Thymus (tissue), 11 donors: ENCODE measurements around the gene HOXC9. TPM values are rescaled to one million over a fixed set of nuclear protein-coding genes. Genes with fewer than 3 reads are reported as not detected.

Experiments
- DNase-seq, 9 donors: peaks; one replicate each; pipeline ENCODE4 v3.0.0-alpha.2; 2013; ENCODE audit warnings: low spot score in 9 of 9, low read depth in 6 of 9, missing footprints in 1 of 9
- H3K27ac ChIP-seq, 2 donors: one replicate each; pipeline ENCODE4 v1.5.1; 2013; ENCODE audit warnings: control low read depth in 1 of 2, low read depth in 1 of 2, low read length in 1 of 2, mild to moderate bottlenecking in 1 of 2, moderate library complexity in 1 of 2
- H3K27me3 ChIP-seq, 2 donors: one replicate each; pipeline ENCODE4 v1.5.1; 2013; ENCODE audit warnings: low read length in 1 of 2; ENCODE audit not compliant: control insufficient read depth in 2 of 2, insufficient read depth in 1 of 2
- H3K36me3 ChIP-seq, 2 donors: one replicate each; pipeline ENCODE4 v1.5.1; 2013; ENCODE audit warnings: low read length in 1 of 2, mild to moderate bottlenecking in 1 of 2, moderate library complexity in 1 of 2; ENCODE audit not compliant: control insufficient read depth in 2 of 2, insufficient read depth in 2 of 2
- H3K4me1 ChIP-seq, 2 donors: one replicate each; pipeline ENCODE4 v1.5.1; 2013; ENCODE audit warnings: low read length in 2 of 2; ENCODE audit not compliant: control insufficient read depth in 2 of 2, insufficient read depth in 2 of 2
- H3K4me3 ChIP-seq, 2 donors: one replicate each; pipeline ENCODE4 v1.5.1; 2013; ENCODE audit warnings: low read length in 2 of 2, control low read depth in 1 of 2, mild to moderate bottlenecking in 1 of 2
- H3K9me3 ChIP-seq, 2 donors: one replicate each; pipeline ENCODE4 v1.5.1; 2013; ENCODE audit warnings: low read length in 1 of 2, mild to moderate bottlenecking in 1 of 2; ENCODE audit not compliant: control insufficient read depth in 2 of 2, insufficient read depth in 1 of 2
- WGBS: extraction: QIAGEN DNeasy Blood & Tissue Kit; methylation state at CpG from one replicate; pipeline ENCODE4 v1.1.7; 2013; 5-methylcytosine and 5-hydroxymethylcytosine counted together
- polyA plus RNA-seq: library from polyadenylated mRNA; stranded (reverse); fragments of 200-250 nt; gene quantifications from one replicate; pipeline ENCODE4 v1.2.3, GENCODE V29; 2013
- total RNA-seq: library from RNA; stranded (reverse); fragments of 120-200 nt; gene quantifications from one replicate; pipeline ENCODE4 v1.2.4, GENCODE V29; 2013
- donor health status: healthy.

Gene HOXC9
- total and polyA plus RNA-seq, 2 donors: 0.09 to 0.43 TPM

DNA sequence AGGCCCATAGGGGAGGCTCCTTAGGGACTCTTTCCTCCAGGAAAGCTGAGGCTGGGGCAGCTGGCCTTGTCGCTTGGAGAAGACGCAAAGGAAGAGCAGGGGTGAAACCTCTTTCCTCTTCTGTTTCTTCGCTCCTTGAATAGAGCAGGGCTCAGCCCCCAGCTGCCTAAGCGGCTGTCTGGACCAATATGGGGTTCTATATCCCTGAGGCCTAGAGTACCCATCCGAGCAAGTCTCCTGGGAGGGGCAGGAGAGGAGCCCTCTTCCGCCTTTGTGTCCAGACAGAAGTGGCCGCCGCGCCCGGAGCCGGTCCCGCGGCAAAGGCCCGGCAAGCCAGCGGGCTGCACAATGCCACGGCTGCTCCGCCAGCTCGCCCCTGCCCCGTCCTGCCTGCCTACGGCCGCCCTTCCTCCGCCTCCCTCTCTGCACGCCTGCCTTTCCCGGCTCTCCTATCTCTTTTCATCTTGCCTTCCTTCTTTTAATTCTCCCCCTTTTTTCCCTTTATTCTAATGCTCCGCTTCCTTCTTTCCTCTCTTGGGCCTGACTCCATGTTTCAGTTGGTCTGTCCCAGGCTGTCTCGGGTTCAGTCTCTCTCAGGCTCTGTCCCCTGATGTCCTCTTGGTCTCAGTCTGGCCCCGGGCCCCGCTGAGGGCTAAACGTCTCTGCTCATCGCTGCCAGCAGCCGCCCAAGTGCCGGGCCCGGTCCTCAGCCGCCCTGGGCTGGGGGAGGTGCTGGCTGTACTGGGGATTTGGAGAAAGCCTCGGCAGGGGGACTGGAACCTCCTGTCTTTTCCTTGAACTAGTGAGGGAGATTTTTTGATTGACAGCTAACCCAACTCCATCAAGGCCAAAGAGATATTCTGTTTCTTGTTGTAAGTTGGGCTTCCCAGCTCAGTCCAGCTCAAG, 2.5 kb upstream of the HOXC9 start:
- Histone ChIP-seq H3K27me3 (peaks cover 81 to 100% of the 10 kb centered on the region in 2 donors), H3K36me3 (no peaks in the 10 kb centered on the region), H3K9me3 (peaks cover 0 to 21% of the 10 kb centered on the region in 2 donors), H3K27ac (no peak overlapping the region), H3K4me3 (no peak overlapping the region), H3K4me1 (peaks cover 0 to 12% of the 10 kb centered on the region in 2 donors)
- DNase-seq: no peak
- 8% methylated on average over 35 of the region's 35 CpGs for WGBS

- Histone ChIP-seq H3K27me3 (peaks cover 77 to 100% of the 10 kb centered on the region in 2 donors), H3K4me3 (no peak overlapping the region), H3K9me3 (peaks cover 0 to 20% of the 10 kb centered on the region in 2 donors), H3K36me3 (no peaks in the 10 kb centered on the region), H3K4me1 (peaks cover 0 to 12% of the 10 kb centered on the region in 2 donors), H3K27ac (no peak overlapping the region)
- no peak for DNase-seq
- WGBS: 12% methylated on average over 11 of the region's 11 CpGs
Measured at GRCh38 chr12:53998110-53998899, 1.7 kb upstream of the HOXC9 start.

DNA sequence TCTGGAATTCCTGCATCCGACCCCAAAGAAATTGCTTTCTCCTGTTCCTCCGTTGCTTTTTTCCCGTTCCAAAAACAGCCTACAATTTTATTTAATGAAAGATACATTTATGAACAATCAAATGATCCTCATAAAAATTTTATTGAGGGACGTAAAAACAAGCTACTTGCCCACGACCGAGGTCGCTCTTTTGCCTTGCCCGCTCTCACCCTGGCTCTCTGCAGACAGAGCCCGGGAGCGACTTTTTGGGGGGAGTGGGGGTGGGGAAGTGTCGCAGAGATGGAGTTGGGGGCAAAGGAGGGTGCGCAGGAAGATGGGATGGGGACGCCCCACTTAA, 1.1 kb upstream of the HOXC9 start:
- Histone ChIP-seq H3K4me3 (no peak overlapping the region), H3K36me3 (no peaks in the 10 kb centered on the region), H3K4me1 (peaks cover 0 to 12% of the 10 kb centered on the region in 2 donors), H3K9me3 (peaks cover 0 to 20% of the 10 kb centered on the region in 2 donors), H3K27ac (no peak overlapping the region), H3K27me3 (peaks cover 78 to 100% of the 10 kb centered on the region in 2 donors)
- WGBS: 15% methylated on average over 13 of the region's 13 CpGs
- no peak for DNase-seq

GRCh38 chr12:53999559-54000115, 324 bp upstream of the HOXC9 start:
- H3K27ac ChIP-seq: no peak overlapping the region
- 5% methylated on average over 35 of the region's 35 CpGs for WGBS
- no peak for DNase-seq
- H3K4me3 ChIP-seq: no peak overlapping the region
- H3K36me3 ChIP-seq: no peaks in the 10 kb centered on the region
- peaks cover 81 to 100% of the 10 kb centered on the region in 2 donors for H3K27me3 ChIP-seq
- H3K9me3 ChIP-seq: peaks cover 0 to 15% of the 10 kb centered on the region in 2 donors
- H3K4me1 ChIP-seq: peaks cover 0 to 12% of the 10 kb centered on the region in 2 donors

GRCh38 chr12:54001283-54002187, 1.6 kb downstream of the HOXC9 start:
- Histone ChIP-seq H3K4me3 (no peak overlapping the region), H3K36me3 (no peaks in the 10 kb centered on the region), H3K4me1 (peaks cover 3 to 5% of the 10 kb centered on the region in 2 donors), H3K27me3 (peaks cover 82 to 100% of the 10 kb centered on the region in 2 donors), H3K9me3 (peaks cover 0 to 7% of the 10 kb centered on the region in 2 donors), H3K27ac (no peak overlapping the region)
- 27% methylated on average over 8 of the region's 8 CpGs for WGBS
- no peak for DNase-seq

- DNase-seq: no peak
- WGBS: 25% methylated on average over 19 of the region's 19 CpGs
- H3K36me3 ChIP-seq: no peaks in the 10 kb centered on the region
- peaks cover 0 to 2% of the 10 kb centered on the region in 2 donors for H3K9me3 ChIP-seq
- peaks cover 3 to 6% of the 10 kb centered on the region in 2 donors for H3K4me1 ChIP-seq
- H3K27ac ChIP-seq: no peak overlapping the region
- peaks cover 82 to 100% of the 10 kb centered on the region in 2 donors for H3K27me3 ChIP-seq
- H3K4me3 ChIP-seq: no peak overlapping the region
Measured at GRCh38 chr12:54002278-54002914, 2.4 kb downstream of the HOXC9 start.

DNA sequence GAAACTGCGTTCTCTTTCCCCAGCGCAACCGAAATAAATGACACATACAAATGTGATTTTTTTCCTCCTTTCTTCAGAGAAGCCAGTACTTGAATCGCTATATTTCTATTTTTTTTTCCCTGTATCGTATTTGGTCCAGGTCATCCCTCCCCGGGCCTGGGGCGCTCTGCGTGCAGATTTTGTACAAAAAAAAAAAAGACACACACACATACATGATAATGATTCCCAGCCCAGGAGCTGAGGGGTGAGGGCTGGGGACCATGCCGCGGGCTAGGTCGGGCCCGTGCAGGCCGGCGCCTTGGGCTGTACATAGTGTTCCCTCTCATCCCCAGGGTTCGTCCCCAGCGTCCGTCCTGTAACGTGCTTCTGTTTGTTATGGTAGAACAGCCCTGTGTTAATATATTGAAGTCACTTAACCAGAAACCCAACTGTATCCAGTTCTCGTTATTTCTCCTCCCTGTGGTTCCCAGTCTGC, 3.0 kb downstream of the HOXC9 start:
- Histone ChIP-seq H3K36me3 (no peaks in the 10 kb centered on the region), H3K9me3 (peaks cover 0 to 2% of the 10 kb centered on the region in 2 donors), H3K4me3 (no peak overlapping the region), H3K4me1 (peaks cover 3 to 6% of the 10 kb centered on the region in 2 donors), H3K27me3 (peaks cover 83 to 100% of the 10 kb centered on the region in 2 donors), H3K27ac (no peak overlapping the region)
- no peak for DNase-seq
- 36% methylated on average over 19 of the region's 19 CpGs for WGBS

GRCh38 chr12:54003625-54004024, 3.7 kb downstream of the HOXC9 start:
- no peak for DNase-seq
- Histone ChIP-seq H3K27ac (no peak overlapping the region), H3K4me1 (peaks cover 3 to 6% of the 10 kb centered on the region in 2 donors), H3K9me3 (peaks cover 0 to 2% of the 10 kb centered on the region in 2 donors), H3K27me3 (peaks cover 82 to 100% of the 10 kb centered on the region in 2 donors), H3K36me3 (no peaks in the 10 kb centered on the region), H3K4me3 (no peak overlapping the region)
- 59% methylated on average over 3 of the region's 3 CpGs for WGBS
